Coronary artery (tissue), 2 donors: ENCODE data around the gene TLE4.

Experiments used
- DNase-seq: peaks from one replicate; pipeline ENCODE4 v3.0.0-alpha.2; 2017; ENCODE audit warnings: low spot score
- H3K27ac ChIP-seq, 2 donors: fragments of 200-600 bp; sonication (generic); one replicate each; pipeline ENCODE4 v1.5.1; 2016 to 2019
- H3K4me3 ChIP-seq: fragments of 200-600 bp; sonication (generic); 2 replicates; pipeline ENCODE4 v1.5.1; 2016; ENCODE audit warnings: mild to moderate bottlenecking, moderate library complexity
- TF ChIP-seq, protein P1 (sequence below): fragments of 200-600 bp; sonication (generic); IDR thresholded peaks from one replicate; pipeline ENCODE4 v1.5.1; 2019; ENCODE audit warnings: antibody characterized with exemption

TLE4 gene

GRCh38 chr9:79584655-79584982 lies 12.9 kb downstream of the TLE4 start:
- TF ChIP-seq, protein P1, sequence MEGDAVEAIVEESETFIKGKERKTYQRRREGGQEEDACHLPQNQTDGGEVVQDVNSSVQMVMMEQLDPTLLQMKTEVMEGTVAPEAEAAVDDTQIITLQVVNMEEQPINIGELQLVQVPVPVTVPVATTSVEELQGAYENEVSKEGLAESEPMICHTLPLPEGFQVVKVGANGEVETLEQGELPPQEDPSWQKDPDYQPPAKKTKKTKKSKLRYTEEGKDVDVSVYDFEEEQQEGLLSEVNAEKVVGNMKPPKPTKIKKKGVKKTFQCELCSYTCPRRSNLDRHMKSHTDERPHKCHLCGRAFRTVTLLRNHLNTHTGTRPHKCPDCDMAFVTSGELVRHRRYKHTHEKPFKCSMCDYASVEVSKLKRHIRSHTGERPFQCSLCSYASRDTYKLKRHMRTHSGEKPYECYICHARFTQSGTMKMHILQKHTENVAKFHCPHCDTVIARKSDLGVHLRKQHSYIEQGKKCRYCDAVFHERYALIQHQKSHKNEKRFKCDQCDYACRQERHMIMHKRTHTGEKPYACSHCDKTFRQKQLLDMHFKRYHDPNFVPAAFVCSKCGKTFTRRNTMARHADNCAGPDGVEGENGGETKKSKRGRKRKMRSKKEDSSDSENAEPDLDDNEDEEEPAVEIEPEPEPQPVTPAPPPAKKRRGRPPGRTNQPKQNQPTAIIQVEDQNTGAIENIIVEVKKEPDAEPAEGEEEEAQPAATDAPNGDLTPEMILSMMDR: no peak
- Histone ChIP-seq H3K27ac (no peak overlapping the region), H3K4me3 (no peak overlapping the region)
- no peak for DNase-seq

DNA sequence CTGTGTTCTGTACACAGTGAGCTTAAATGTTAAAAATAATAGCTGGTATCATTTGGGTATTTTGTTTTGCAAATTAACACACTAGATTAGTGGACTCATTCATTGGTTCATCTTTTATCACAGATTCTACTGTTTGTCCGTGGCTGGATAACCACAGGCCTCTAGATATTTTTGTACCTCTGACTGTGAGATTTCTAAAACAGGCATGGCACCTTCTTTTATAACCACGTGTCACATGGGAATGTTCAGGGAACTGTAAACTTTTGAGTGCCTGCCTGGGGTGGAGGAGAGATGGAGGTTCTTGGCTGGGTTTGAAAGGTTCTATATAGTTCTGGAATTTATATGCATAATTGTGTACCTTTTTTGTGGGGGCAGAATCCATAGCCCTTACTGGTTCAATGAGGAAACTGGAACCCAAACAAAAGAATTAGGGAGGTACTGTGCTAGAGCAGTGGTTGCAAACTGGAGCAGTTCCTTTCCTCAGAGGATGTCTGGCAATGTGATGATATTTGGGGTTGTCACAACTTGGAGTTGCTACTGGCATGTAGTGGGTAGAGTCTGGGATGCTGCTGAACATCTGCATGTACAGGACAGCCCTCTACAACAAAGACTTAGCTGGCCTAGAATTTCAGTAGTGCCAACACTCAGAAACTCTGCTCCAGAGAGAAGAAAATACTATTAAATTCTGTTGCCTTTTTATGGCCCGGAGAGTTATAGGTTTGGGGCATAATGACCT lies 16.9 kb downstream of the TLE4 start:
- Histone ChIP-seq H3K27ac (no peak overlapping the region), H3K4me3 (no peak overlapping the region)
- no peak for DNase-seq
- TF ChIP-seq, protein P1: no peak

DNA sequence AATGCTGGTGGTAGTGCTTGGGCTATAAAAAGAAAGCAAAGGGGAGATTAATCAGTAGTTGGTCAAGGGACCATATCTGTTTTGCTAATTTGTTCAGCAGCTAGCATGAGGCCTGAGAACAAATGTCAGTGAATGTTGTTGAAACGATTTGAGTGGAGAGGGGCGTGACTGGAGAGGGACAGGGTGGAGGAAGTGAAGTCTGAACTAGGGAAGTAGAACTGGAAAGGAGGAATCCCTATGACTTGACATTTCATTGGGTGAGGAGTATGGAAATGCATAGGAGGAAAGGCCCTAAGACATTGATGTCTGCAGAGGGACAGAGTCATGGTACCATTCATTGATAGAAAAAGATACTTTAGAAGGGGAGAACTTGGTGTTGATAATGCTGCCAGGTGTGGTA lies 19.7 kb downstream of the TLE4 start:
- Histone ChIP-seq H3K27ac (no peak overlapping the region), H3K4me3 (no peak overlapping the region)
- TF ChIP-seq, protein P1: no peak
- no peak for DNase-seq

GRCh38 chr9:79592726-79593493 lies 21.1 kb downstream of the TLE4 start:
- no peak overlapping the region for H3K4me3 ChIP-seq
- TF ChIP-seq, protein P1: no peak
- H3K27ac ChIP-seq: no peak overlapping the region

DNA sequence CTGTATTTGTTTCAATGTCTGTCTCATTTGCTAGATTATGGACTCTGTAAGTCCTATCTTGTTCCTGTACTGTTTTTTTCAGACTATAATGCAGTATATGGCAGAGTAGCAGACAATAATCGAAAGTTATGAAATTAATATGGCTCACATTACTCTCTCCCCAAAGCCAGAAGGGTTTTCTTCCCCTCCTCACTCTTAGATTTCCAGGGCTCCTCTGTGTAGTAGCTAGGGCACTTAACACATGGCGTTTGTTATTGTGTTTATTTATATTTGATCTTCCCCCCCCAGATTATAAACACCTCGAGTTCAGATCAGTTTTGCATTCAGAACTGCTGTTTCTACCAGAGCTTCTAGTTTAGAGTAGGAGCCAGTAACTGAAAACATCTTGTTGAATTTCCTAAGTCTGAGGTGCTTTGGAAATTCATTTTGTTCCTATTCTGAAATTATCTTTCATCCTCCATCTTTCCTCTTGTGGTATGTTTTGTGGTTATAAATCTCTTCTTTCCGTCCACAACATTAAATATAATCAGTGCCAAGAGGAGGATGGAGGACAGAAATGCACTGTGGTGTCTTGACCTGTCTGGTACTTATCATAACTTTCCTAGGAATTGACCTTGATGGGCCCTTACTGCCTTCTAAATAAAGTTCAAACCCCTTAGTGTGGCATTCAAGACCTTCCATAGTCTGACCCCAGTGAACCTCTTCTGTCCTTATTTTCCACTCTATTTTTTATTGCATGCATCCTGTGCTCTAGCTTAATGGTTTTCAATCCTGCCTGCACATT lies 27.0 kb downstream of the TLE4 start:
- Histone ChIP-seq H3K27ac (no peak overlapping the region), H3K4me3 (no peak overlapping the region)
- TF ChIP-seq, protein P1: no peak
- no peak for DNase-seq

More at GRCh38 chr9:79592726-79593493, 21.1 kb downstream of the TLE4 start:
- no peak for DNase-seq

DNA sequence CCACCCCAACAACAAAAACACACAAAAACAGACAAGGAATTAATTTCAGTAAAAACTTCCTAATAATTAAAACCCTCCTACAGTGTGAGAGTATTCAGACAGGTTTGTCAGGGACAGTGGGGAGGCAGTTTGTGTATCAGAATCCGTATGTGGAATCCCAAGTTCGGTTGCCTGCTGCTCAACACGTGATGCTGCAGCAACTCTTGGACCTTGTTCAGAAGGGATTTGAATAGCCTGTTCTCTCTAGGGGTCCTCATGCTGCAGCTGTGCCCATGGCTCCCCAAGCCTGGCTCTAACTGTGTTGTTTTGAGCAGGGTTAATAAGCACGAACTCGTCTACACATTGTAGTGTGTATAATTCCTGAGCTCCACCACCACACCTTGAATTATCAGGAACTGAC lies 28.7 kb downstream of the TLE4 start:
- no peak overlapping the region for H3K27ac ChIP-seq
- no peak for DNase-seq
- no peak overlapping the region for H3K4me3 ChIP-seq
- TF ChIP-seq, protein P1: no peak
